PC-9 (cell line): ENCODE measurements around the gene DAB1. TPM values are rescaled to one million over a fixed set of nuclear protein-coding genes. Genes with fewer than 3 reads are reported as not detected.

Experiments used
- BruUV-seq: library from RNA; stranded (reverse); fragments of 400-500 nt; replicated peaks from 2 replicates; lab custom pipeline; 2021; lab: Mats Ljungman, UMichigan
- CTCF ChIA-PET: fragments of 300-600 bp; sonication (Branson Sonifier 250); formaldehyde crosslinking; loops from one replicate; lab custom pipeline; 2022; ENCODE audit warnings: antibody characterized with exemption; lab: Charles Lee
- POLR2A ChIA-PET: fragments of 300-600 bp; sonication (Branson Sonifier 250); formaldehyde crosslinking; loops from one replicate; lab custom pipeline; 2022; ENCODE audit warnings: antibody characterized with exemption; ENCODE audit not compliant: unreplicated experiment; lab: Charles Lee
- DNase-seq, 2 experiments: peaks; one replicate each; pipeline versions ENCODE4 v3.0.0 to v3.0.0-alpha.2; 2015 to 2022; ENCODE audit warnings: mixed read lengths in 1 of 2
- H2AFZ ChIP-seq: fragments of 200-600 bp; sonication (generic); 2 replicates; pipeline ENCODE4 v1.8.1; 2017; ENCODE audit warnings: antibody characterized with exemption
- H3F3A ChIP-seq: fragments of 200-600 bp; sonication (generic); 2 replicates; pipeline ENCODE4 v1.8.1; 2017; ENCODE audit warnings: antibody characterized with exemption, mild to moderate bottlenecking, low read depth; ENCODE audit not compliant: insufficient read depth
- H3K27ac ChIP-seq: fragments of 200-600 bp; sonication (generic); 2 replicates; pipeline ENCODE4 v1.6.1; 2016; ENCODE audit warnings: mixed run types
- H3K27me3 ChIP-seq: fragments of 200-600 bp; sonication (generic); 2 replicates; pipeline ENCODE4 v1.6.1; 2016; ENCODE audit warnings: low read depth, mixed run types; ENCODE audit not compliant: insufficient read depth
- H3K36me3 ChIP-seq: fragments of 200-600 bp; sonication (generic); 2 replicates; pipeline ENCODE4 v1.6.1; 2016; ENCODE audit warnings: low read depth, mixed run types
- H3K4me1 ChIP-seq: fragments of 200-600 bp; sonication (generic); replicated peaks from 2 replicates; pipeline ENCODE4 v1.6.1; 2016; ENCODE audit warnings: mixed run types; ENCODE audit not compliant: insufficient read depth
- H3K4me2 ChIP-seq: fragments of 200-600 bp; sonication (generic); 2 replicates; pipeline ENCODE4 v1.6.1; 2017; ENCODE audit warnings: mixed run types
- H3K4me3 ChIP-seq: fragments of 200-600 bp; sonication (generic); 2 replicates; pipeline ENCODE4 v1.6.1; 2016; ENCODE audit warnings: mixed run types
- H3K79me2 ChIP-seq: fragments of 200-600 bp; sonication (generic); 2 replicates; pipeline ENCODE4 v1.6.1; 2017; ENCODE audit warnings: low read depth, mixed run types
- H3K9me2 ChIP-seq: fragments of 200-600 bp; sonication (generic); 2 replicates; pipeline ENCODE4 v1.8.1; 2017; ENCODE audit warnings: mild to moderate bottlenecking; ENCODE audit not compliant: insufficient read depth
- H3K9me3 ChIP-seq: fragments of 200-600 bp; sonication (generic); 2 replicates; pipeline ENCODE4 v1.8.1; 2016; ENCODE audit warnings: low read depth; ENCODE audit not compliant: insufficient read depth
- H4K20me1 ChIP-seq: fragments of 200-600 bp; sonication (generic); 2 replicates; pipeline ENCODE4 v1.8.1; 2017; ENCODE audit not compliant: insufficient read depth
- EZH2 ChIP-seq: fragments of 200-600 bp; sonication (generic); IDR thresholded peaks from 2 replicates; pipeline ENCODE4 v1.8.0; 2017; ENCODE audit warnings: antibody characterized with exemption, low read depth
- intact Hi-C: fragments of 100-400 bp; cut with micrococcal nuclease; formaldehyde crosslinking; loops from one replicate; pipeline ENCODE4 v1.10.0; 2022; ENCODE audit not compliant: unreplicated experiment
- total RNA-seq: library from RNA; stranded (reverse); gene quantifications from 2 replicates; pipeline ENCODE4 v1.2.3, GENCODE V29; 2021
- TF ChIP-seq, protein P1 (sequence below): fragments of 200-600 bp; sonication (generic); conservative IDR thresholded peaks from 2 replicates; pipeline ENCODE4 v1.6.1; 2017; ENCODE audit warnings: mixed run types, antibody characterized with exemption, mild to moderate bottlenecking, moderate library complexity

DAB1 gene
- total RNA-seq, 1 experiment from 2014 or later, result not detected

DNA sequence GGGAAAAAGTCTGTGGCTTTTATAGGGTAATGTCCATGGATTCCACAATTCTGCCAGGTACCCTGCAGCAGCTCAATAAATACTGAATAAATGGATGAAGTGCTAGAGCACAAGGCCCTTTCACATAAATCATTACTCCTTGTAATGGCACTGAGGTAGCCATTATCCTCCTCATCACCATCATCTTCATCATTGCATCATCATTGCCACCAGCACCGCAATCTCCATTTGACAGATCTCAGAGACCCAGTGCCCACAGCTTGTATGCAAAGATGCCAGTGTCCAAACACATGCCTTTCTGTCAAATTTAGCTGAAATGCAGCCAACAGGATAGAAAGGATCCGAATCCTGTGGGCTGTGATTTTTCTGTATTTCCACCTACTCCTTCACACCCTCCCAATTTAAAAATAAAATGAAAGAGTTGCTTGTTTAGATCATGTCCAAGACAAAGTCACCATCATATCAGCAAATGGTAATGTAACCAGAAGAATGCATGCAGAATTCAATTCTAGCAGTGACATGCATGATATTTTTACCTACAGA is 17.4 kb downstream of the DAB1 start:
- Histone ChIP-seq H3F3A (no peaks in the 10 kb centered on the region), H3K9me2 (no peaks in the 10 kb centered on the region), H3K36me3 (no peaks in the 10 kb centered on the region), H3K27ac (no peak overlapping the region), H2AFZ (no peak overlapping the region), H3K4me3 (no peak overlapping the region), H3K9me3 (no peaks in the 10 kb centered on the region), H3K4me2 (no peak overlapping the region), H4K20me1 (no peaks in the 10 kb centered on the region), H3K27me3 (peaks cover 18% of the 10 kb centered on the region; the same call in 1 of the 2 replicates), H3K79me2 (no peaks in the 10 kb centered on the region), H3K4me1 (no peaks in the 10 kb centered on the region)
- BruUV-seq, result no TSS peak
- CTCF ChIA-PET, result no interaction called here
- intact Hi-C loops, result no loop called here
- no peak for DNase-seq
- TF ChIP-seq EZH2, result no peak
- TF ChIP-seq, protein P1, sequence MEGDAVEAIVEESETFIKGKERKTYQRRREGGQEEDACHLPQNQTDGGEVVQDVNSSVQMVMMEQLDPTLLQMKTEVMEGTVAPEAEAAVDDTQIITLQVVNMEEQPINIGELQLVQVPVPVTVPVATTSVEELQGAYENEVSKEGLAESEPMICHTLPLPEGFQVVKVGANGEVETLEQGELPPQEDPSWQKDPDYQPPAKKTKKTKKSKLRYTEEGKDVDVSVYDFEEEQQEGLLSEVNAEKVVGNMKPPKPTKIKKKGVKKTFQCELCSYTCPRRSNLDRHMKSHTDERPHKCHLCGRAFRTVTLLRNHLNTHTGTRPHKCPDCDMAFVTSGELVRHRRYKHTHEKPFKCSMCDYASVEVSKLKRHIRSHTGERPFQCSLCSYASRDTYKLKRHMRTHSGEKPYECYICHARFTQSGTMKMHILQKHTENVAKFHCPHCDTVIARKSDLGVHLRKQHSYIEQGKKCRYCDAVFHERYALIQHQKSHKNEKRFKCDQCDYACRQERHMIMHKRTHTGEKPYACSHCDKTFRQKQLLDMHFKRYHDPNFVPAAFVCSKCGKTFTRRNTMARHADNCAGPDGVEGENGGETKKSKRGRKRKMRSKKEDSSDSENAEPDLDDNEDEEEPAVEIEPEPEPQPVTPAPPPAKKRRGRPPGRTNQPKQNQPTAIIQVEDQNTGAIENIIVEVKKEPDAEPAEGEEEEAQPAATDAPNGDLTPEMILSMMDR, result no peak
- POLR2A ChIA-PET, result no interaction called here

DNA sequence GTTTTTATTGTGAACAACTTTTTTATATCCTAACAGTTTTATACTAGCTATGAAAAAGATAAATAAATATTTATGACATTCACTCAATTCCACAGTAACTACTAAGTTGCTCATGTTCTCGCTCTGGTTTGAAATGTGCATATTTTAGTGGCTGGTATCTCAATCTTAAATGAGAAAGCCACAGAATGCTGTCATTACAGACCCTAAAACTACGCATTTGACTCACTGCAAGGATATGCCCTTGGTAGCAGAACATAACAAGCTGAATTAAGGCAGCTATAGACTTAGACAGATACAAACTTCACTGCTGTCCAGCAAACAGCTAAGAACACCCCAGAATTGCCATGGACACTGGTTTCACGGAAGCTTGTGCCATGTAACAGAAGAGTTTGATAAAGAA is 19.0 kb downstream of the DAB1 start:
- Histone ChIP-seq H3K4me1 (no peaks in the 10 kb centered on the region), H3K9me2 (no peaks in the 10 kb centered on the region), H3K4me3 (no peak overlapping the region), H3K9me3 (no peaks in the 10 kb centered on the region), H3K79me2 (no peaks in the 10 kb centered on the region), H3K27ac (no peak overlapping the region), H3K4me2 (no peak overlapping the region), H4K20me1 (no peaks in the 10 kb centered on the region), H3K36me3 (no peaks in the 10 kb centered on the region), H3F3A (no peaks in the 10 kb centered on the region), H3K27me3 (peaks cover 18% of the 10 kb centered on the region; the same call in 1 of the 2 replicates), H2AFZ (no peak overlapping the region)
- TF ChIP-seq, protein P1, result no peak
- TF ChIP-seq EZH2, result no peak
- intact Hi-C loops, result no loop called here
- ChIA-PET CTCF (no interaction called here), POLR2A (no interaction called here)
- DNase-seq, result no peak
- no TSS peak for BruUV-seq

DNA sequence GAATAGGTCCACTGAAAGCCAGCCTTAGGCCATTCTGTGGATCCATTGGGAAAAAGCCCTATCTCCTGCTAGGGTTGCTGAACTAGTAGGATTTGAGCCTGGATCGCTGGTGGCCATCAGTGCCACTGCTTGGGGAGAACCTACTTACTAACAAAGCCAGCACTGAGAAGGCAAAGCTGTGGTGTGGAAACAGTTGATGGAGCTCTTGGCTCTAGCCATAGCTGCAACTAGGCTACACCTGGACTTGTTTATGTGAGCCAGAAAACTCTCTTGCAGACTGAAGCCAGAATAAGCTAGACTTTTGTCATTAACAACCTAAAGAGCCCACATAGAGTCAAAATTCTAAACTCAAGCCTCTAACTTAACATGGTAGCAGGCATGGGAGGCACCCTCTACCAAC is 20.7 kb downstream of the DAB1 start:
- no peak overlapping the region for H3K27ac ChIP-seq
- H3K36me3 ChIP-seq, result no peaks in the 10 kb centered on the region
- CTCF ChIA-PET, result no interaction called here

More for the DNA sequence above, 20.7 kb downstream of the DAB1 start:
- H4K20me1 ChIP-seq, result no peaks in the 10 kb centered on the region
- no peak overlapping the region for H3K4me2 ChIP-seq
- no peak for TF ChIP-seq EZH2
- TF ChIP-seq, protein P1, result no peak
- no TSS peak for BruUV-seq
- no peaks in the 10 kb centered on the region for H3K9me2 ChIP-seq
- no peaks in the 10 kb centered on the region for H3K4me1 ChIP-seq
- H3K9me3 ChIP-seq, result no peaks in the 10 kb centered on the region
- no peak overlapping the region for H2AFZ ChIP-seq
- H3K27me3 ChIP-seq, result peaks cover 9% of the 10 kb centered on the region; the same call in 1 of the 2 replicates
- H3K79me2 ChIP-seq, result no peaks in the 10 kb centered on the region
- DNase-seq, result no peak
- no peak overlapping the region for H3K4me3 ChIP-seq
- intact Hi-C loops, result no loop called here
- H3F3A ChIP-seq, result no peaks in the 10 kb centered on the region
- POLR2A ChIA-PET, result no interaction called here
